ENCODE results near the gene FATE1.

- TF ChIP-seq, protein P1, sequence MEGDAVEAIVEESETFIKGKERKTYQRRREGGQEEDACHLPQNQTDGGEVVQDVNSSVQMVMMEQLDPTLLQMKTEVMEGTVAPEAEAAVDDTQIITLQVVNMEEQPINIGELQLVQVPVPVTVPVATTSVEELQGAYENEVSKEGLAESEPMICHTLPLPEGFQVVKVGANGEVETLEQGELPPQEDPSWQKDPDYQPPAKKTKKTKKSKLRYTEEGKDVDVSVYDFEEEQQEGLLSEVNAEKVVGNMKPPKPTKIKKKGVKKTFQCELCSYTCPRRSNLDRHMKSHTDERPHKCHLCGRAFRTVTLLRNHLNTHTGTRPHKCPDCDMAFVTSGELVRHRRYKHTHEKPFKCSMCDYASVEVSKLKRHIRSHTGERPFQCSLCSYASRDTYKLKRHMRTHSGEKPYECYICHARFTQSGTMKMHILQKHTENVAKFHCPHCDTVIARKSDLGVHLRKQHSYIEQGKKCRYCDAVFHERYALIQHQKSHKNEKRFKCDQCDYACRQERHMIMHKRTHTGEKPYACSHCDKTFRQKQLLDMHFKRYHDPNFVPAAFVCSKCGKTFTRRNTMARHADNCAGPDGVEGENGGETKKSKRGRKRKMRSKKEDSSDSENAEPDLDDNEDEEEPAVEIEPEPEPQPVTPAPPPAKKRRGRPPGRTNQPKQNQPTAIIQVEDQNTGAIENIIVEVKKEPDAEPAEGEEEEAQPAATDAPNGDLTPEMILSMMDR (conservative IDR thresholded peaks at IDR 0.05; ENCODE audit: low read depth, low read length) = no peak
- TF ChIP-seq EZH2phosphoT487 (IDR thresholded peaks at IDR 0.05; ENCODE audit: borderline replicate concordance, low read length) = no peak
Measured at GRCh38 chrX:151694661-151695582, 20.9 kb upstream of the FATE1 start, which contains the start of gene PRRG3.

All from PC-3 (cell line).